H1 (cell line): ENCODE results near the gene ARHGAP18. TPM values are rescaled to one million over a fixed set of nuclear protein-coding genes. Genes with fewer than 3 reads are reported as not detected.

ENCODE experiments used
- CTCF ChIA-PET: fragments of 300-600 bp; sonication (Branson Sonifier 250); formaldehyde crosslinking; loops from one replicate; lab custom pipeline; 2021; ENCODE audit not compliant: partially characterized antibody; lab: Charles Lee
- POLR2A ChIA-PET: fragments of 300-600 bp; sonication (Branson Sonifier 250); formaldehyde crosslinking; loops from one replicate; lab custom pipeline; 2021; ENCODE audit warnings: inconsistent platforms; ENCODE audit not compliant: partially characterized antibody; lab: Charles Lee
- DNase-seq, 2 experiments: peaks; one replicate each; pipeline versions ENCODE4 v3.0.0 to v3.0.0-alpha.2; 2010 to 2022; ENCODE audit warnings: low spot score in 2 of 2, low read depth in 1 of 2, mixed read lengths in 1 of 2
- FAIRE-seq: peaks from 2 replicates; lab custom pipeline; 2011; peaks lifted over from hg19 to GRCh38; lab: Jason Lieb, UNC
- H2AFZ ChIP-seq: 2 replicates; pipeline ENCODE4 v1.8.1; 2012; ENCODE audit warnings: low read length, inconsistent platforms
- H2AK5ac ChIP-seq: 2 replicates; pipeline ENCODE4 v1.6.1; 2013; ENCODE audit warnings: low read depth, low read length
- H2BK120ac ChIP-seq: replicated peaks from 2 replicates; pipeline ENCODE3; 2013; ENCODE audit warnings: low read depth, low read length, inconsistent platforms
- H2BK12ac ChIP-seq: 2 replicates; pipeline ENCODE4 v1.6.1; 2013; ENCODE audit warnings: low read depth, low read length
- H2BK15ac ChIP-seq: 2 replicates; pipeline ENCODE4 v1.6.1; 2013; ENCODE audit warnings: low read length
- H2BK20ac ChIP-seq: 2 replicates; pipeline ENCODE4 v1.6.1; 2013; ENCODE audit warnings: low read length
- H2BK5ac ChIP-seq: 2 replicates; pipeline ENCODE4 v1.6.1; 2013; ENCODE audit warnings: low read depth, low read length
- H3K14ac ChIP-seq: 2 replicates; pipeline ENCODE4 v1.6.1; 2013; ENCODE audit warnings: inconsistent platforms; ENCODE audit not compliant: insufficient read length
- H3K18ac ChIP-seq: 2 replicates; pipeline ENCODE4 v1.6.1; 2013; ENCODE audit warnings: low read length; ENCODE audit errors: extremely low read depth
- H3K23ac ChIP-seq: 2 replicates; pipeline ENCODE4 v1.6.1; 2013; ENCODE audit warnings: inconsistent platforms; ENCODE audit not compliant: insufficient read length
- H3K23me2 ChIP-seq: 2 replicates; pipeline ENCODE4 v1.6.1; 2013; ENCODE audit warnings: low read depth, low read length
- H3K27ac ChIP-seq: 2 replicates; pipeline ENCODE4 v1.6.1; 2011; ENCODE audit warnings: low read depth, low read length, inconsistent platforms
- H3K27me3 ChIP-seq, 4 experiments: replicated peaks in 1 of 4; 1 replicate in 1 of 4; 2 replicates in 3 of 4; pipeline versions ENCODE4 v1.6.1 to v1.8.1; 2011 to 2013; ENCODE audit warnings: low read length in 3 of 4, mild to moderate bottlenecking in 3 of 4, inconsistent platforms in 2 of 4, mixed read lengths in 2 of 4, moderate library complexity in 1 of 4; ENCODE audit not compliant: control insufficient read depth in 3 of 4, insufficient read depth in 3 of 4; ENCODE audit errors: extremely low read depth in 1 of 4
- H3K36me3 ChIP-seq, 4 experiments: 2 replicates each; pipeline versions ENCODE4 v1.6.1 to v1.8.1; 2011 to 2013; ENCODE audit warnings: mild to moderate bottlenecking in 4 of 4, low read length in 3 of 4, moderate library complexity in 2 of 4, control low read depth in 1 of 4, inconsistent platforms in 1 of 4; ENCODE audit not compliant: insufficient read depth in 4 of 4, control insufficient read depth in 2 of 4
- H3K4ac ChIP-seq: replicated peaks from 2 replicates; pipeline ENCODE3; 2013; ENCODE audit warnings: low read length, low read depth, mixed read lengths, inconsistent platforms; ENCODE audit not compliant: insufficient read length
- H3K4me1 ChIP-seq, 4 experiments: replicated peaks in 1 of 4; 1 replicate in 1 of 4; 2 replicates in 3 of 4; pipeline versions ENCODE4 v1.6.1 to v1.8.1; 2011 to 2013; ENCODE audit warnings: low read length in 3 of 4, inconsistent platforms in 2 of 4, mixed read lengths in 1 of 4; ENCODE audit not compliant: insufficient read depth in 4 of 4, control insufficient read depth in 3 of 4
- H3K4me2 ChIP-seq, 2 experiments: 2 replicates each; pipeline versions ENCODE4 v1.6.1 to v1.8.1; 2011 to 2013; ENCODE audit warnings: low read depth in 2 of 2, low read length in 2 of 2, control low read depth in 1 of 2, inconsistent platforms in 1 of 2, mild to moderate bottlenecking in 1 of 2; ENCODE audit not compliant: insufficient read depth in 1 of 2
- H3K4me3 ChIP-seq, 4 experiments: fragments of 200-600, 300-600 bp in 1 of 4; sonication (generic), shearing (Covaris generic), sonication (Bioruptor Twin) in 1 of 4; 2 replicates each; pipeline versions ENCODE4 v1.5.1 to v1.8.1; 2011 to 2016; ENCODE audit warnings: low read length in 4 of 4, low read depth in 3 of 4, control low read depth in 2 of 4, inconsistent platforms in 2 of 4, mild to moderate bottlenecking in 2 of 4, mixed read lengths in 1 of 4, moderate library complexity in 1 of 4; ENCODE audit not compliant: insufficient read depth in 2 of 4; ENCODE audit errors: extremely low read depth in 1 of 4
- H3K56ac ChIP-seq: replicated peaks from 2 replicates; pipeline ENCODE3; 2013; ENCODE audit warnings: low read depth, mild to moderate bottlenecking, mixed read lengths, low read length, inconsistent platforms; ENCODE audit not compliant: insufficient read length
- H3K79me1 ChIP-seq: 2 replicates; pipeline ENCODE4 v1.6.1; 2013; ENCODE audit warnings: low read depth, low read length, control low read depth
- H3K79me2 ChIP-seq, 2 experiments: 2 replicates each; pipeline versions ENCODE4 v1.6.1 to v1.8.1; 2012 to 2013; ENCODE audit warnings: low read length in 2 of 2, mild to moderate bottlenecking in 2 of 2, inconsistent platforms in 1 of 2; ENCODE audit not compliant: insufficient read depth in 2 of 2, control insufficient read depth in 1 of 2
- H3K9ac ChIP-seq, 4 experiments: replicated peaks in 1 of 4; 1 replicate in 1 of 4; 2 replicates in 3 of 4; pipeline versions ENCODE4 v1.6.1 to v1.8.1; 2011 to 2013; ENCODE audit warnings: low read depth in 3 of 4, low read length in 3 of 4, control low read depth in 2 of 4, mild to moderate bottlenecking in 2 of 4, moderate library complexity in 2 of 4, inconsistent platforms in 1 of 4; ENCODE audit errors: extremely low read depth in 1 of 4
- H3K9me3 ChIP-seq, 2 experiments: 2 replicates each; pipeline versions ENCODE4 v1.6.1 to v1.8.1; 2012 to 2013; ENCODE audit warnings: mild to moderate bottlenecking in 2 of 2, moderate library complexity in 2 of 2, control low read depth in 1 of 2, inconsistent platforms in 1 of 2, low read depth in 1 of 2, low read length in 1 of 2, mixed read lengths in 1 of 2; ENCODE audit not compliant: insufficient read depth in 2 of 2
- H4K20me1 ChIP-seq, 2 experiments: replicated peaks in 1 of 2; 2 replicates each; pipeline versions ENCODE3 to v1.8.1; 2011 to 2013; ENCODE audit warnings: inconsistent platforms in 2 of 2, low read length in 2 of 2, mild to moderate bottlenecking in 1 of 2; ENCODE audit not compliant: insufficient read depth in 2 of 2, control insufficient read depth in 1 of 2
- H4K5ac ChIP-seq: 2 replicates; pipeline ENCODE4 v1.6.1; 2013; ENCODE audit warnings: low read length, low read depth, mixed read lengths, inconsistent platforms; ENCODE audit not compliant: insufficient read length
- H4K8ac ChIP-seq: 2 replicates; pipeline ENCODE4 v1.8.0; 2013; ENCODE audit warnings: mild to moderate bottlenecking, moderate library complexity, low read length, inconsistent platforms; ENCODE audit not compliant: insufficient read depth; ENCODE audit errors: extremely low read depth
- H4K91ac ChIP-seq: replicated peaks from 2 replicates; pipeline ENCODE3; 2013; ENCODE audit warnings: low read length, mixed read lengths, inconsistent platforms; ENCODE audit not compliant: insufficient read length
- EZH2 ChIP-seq: fragments of 200-600 bp; sonication (generic); IDR thresholded peaks from 2 replicates; pipeline ENCODE4 v1.7.1; 2012; ENCODE audit warnings: low read depth, mild to moderate bottlenecking, moderate library complexity, low read length, inconsistent platforms; ENCODE audit not compliant: severe bottlenecking
- KDM5A ChIP-seq: fragments of 200-600 bp; IDR thresholded peaks from 2 replicates; pipeline ENCODE4 v1.7.1; 2012; ENCODE audit warnings: mild to moderate bottlenecking, low read length, inconsistent platforms, mixed read lengths
- NRF1 ChIP-seq: IDR thresholded peaks from 2 replicates; pipeline ENCODE4 v1.6.1; 2011; ENCODE audit warnings: mild to moderate bottlenecking, low read depth, low read length, improper control_type of control experiment
- RBBP5 ChIP-seq: IDR thresholded peaks from 2 replicates; pipeline ENCODE4 v1.7.1; 2012; ENCODE audit warnings: low read depth, mild to moderate bottlenecking, inconsistent platforms, low read length, moderate library complexity, borderline replicate concordance
- RXRA ChIP-seq: IDR thresholded peaks from 2 replicates; pipeline ENCODE4 v1.6.1; 2011; ENCODE audit warnings: low read depth, mild to moderate bottlenecking, low read length, moderate library complexity; ENCODE audit not compliant: insufficient read depth
- SAP30 ChIP-seq: fragments of 300-600 bp; sonication (generic); IDR thresholded peaks from 2 replicates; pipeline ENCODE4 v1.7.1; 2012; ENCODE audit warnings: low read length, moderate library complexity, mild to moderate bottlenecking, inconsistent platforms; ENCODE audit not compliant: insufficient read depth, insufficient replicate concordance
- WGBS, 2 experiments: shearing (Covaris generic) in 1 of 2; methylation state at CpG; one replicate each; pipeline versions ENCODE4 v1.1.6 to v1.1.7; 2013 to 2015; ENCODE audit warnings: low lambda C conversion rate in 2 of 2, mixed read lengths in 2 of 2, inconsistent platforms in 1 of 2, low coverage in 1 of 2, missing lambda C conversion rate in 1 of 2; ENCODE audit not compliant: insufficient replicate concordance in 2 of 2, insufficient coverage in 1 of 2, insufficient read length in 1 of 2; ENCODE audit errors: extremely low coverage in 1 of 2, missing lambda C conversion rate in 1 of 2; 5-methylcytosine and 5-hydroxymethylcytosine counted together
- polyA plus RNA-seq, 7 experiments: library from polyadenylated mRNA; depleted of rRNA in 3 of 7; stranded (reverse) in 5 of 7; unstranded in 2 of 7; fragments of >200 nt in 5 of 7; fragments of 200-250 nt in 2 of 7; gene quantifications; 1 replicate in 5 of 7; 2 replicates in 1 of 7; 4 replicates in 1 of 7; pipeline versions ENCODE4 v1.2.1 to v1.2.3, GENCODE V29; 2011 to 2013; ENCODE audit warnings: missing spikeins in 2 of 7, mixed read lengths in 2 of 7
- total RNA-seq: library from RNA; stranded (reverse); fragmentation: NEBNext Ultra II Directional; extraction: Animal tissue kit (Norgen Biotek cat#: 25700); gene quantifications from 2 replicates; pipeline ENCODE4 v1.2.1, GENCODE V29; 2021

ARHGAP18 gene
- total and polyA plus RNA-seq, 2 of the 8 experiments (the other 6 are each of a cell fraction or from before 2014, with no cell fraction given), result 0.83 to 4.5 TPM

DNA sequence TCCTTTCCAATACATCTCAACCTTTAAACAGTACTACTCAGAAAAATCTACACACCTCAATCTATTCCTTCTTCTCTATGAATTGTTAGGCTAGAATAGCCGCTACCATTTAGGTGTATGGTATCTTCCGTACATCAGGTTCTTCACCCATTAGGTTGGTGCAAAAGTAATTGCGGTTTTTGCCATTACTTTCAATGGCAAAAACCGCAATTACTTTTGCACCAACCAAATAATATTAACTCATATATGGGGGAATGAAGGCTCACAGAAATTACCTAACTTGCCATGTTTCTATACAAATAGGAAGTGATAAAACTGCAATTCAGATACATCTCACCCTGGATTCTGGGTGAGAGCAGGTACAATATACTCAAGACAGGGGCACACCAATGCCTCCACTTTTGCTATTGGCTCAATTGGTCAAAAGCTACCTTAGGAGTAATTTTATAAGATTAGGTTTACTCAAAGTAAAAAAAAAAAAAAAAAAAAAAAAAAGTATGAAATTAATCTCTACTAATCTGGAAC, 37.7 kb upstream of the ARHGAP18 start:
- Histone ChIP-seq H3K14ac (no peak overlapping the region), H3K4ac (no peak overlapping the region), H3K23me2 (no peaks in the 10 kb centered on the region), H3K36me3 (no peaks in the 10 kb centered on the region), H3K79me1 (no peaks in the 10 kb centered on the region), H3K27ac (no peak overlapping the region), H2BK5ac (no peak overlapping the region), H4K20me1 (peaks cover 0 to 2% of the 10 kb centered on the region in 2 experiments), H3K27me3 (no peaks in the 10 kb centered on the region), H3K4me3 (no peak overlapping the region), H4K91ac (no peak overlapping the region), H2BK12ac (no peak overlapping the region), H3K4me2 (no peak overlapping the region), H4K8ac (no peak overlapping the region), H3K9me3 (no peaks in the 10 kb centered on the region), H2AK5ac (no peak overlapping the region), H3K56ac (no peak overlapping the region), H3K9ac (no peak overlapping the region), H4K5ac (no peak overlapping the region), H3K23ac (no peak overlapping the region), H3K18ac (no peak overlapping the region), H3K79me2 (no peaks in the 10 kb centered on the region), H2AFZ (no peak overlapping the region), H2BK20ac (no peak overlapping the region), H3K4me1 (no peaks in the 10 kb centered on the region), H2BK15ac (no peak overlapping the region), H2BK120ac (no peak overlapping the region)
- POLR2A ChIA-PET, result no interaction called here
- DNase-seq, result no peak
- CTCF ChIA-PET, result interaction anchor here (0.7 to 3.1 kb wide), 4 partner anchors 27 to 125 kb away, joined by 3 to 8 read pairs (median 4); no protein-coding TSS in a partner anchor
- TF ChIP-seq EZH2, result no peak
- no peak for TF ChIP-seq RXRA
- TF ChIP-seq SAP30, result no peak
- no peak for TF ChIP-seq KDM5A
- TF ChIP-seq RBBP5, result no peak
- TF ChIP-seq NRF1, result no peak
- FAIRE-seq, result no peak
- WGBS, 2 experiments, result 84% methylated on average over 4 of the region's 4 CpGs; no CpG with 5 or more reads in 1 of the 2 experiments
